Stimulated activated CD8-positive, alpha-beta memory T cell treated with anti-CD3 and anti-CD28 coated beads, Interleukin-7, amount 100 ng/mL, for 24 hours (primary cell): ENCODE data around the gene MMP11.

Experiments
- DNase-seq: peaks from one replicate; pipeline ENCODE4 v3.0.0-alpha.2; 2020; ENCODE audit warnings: low read depth

The MMP11 gene

DNA sequence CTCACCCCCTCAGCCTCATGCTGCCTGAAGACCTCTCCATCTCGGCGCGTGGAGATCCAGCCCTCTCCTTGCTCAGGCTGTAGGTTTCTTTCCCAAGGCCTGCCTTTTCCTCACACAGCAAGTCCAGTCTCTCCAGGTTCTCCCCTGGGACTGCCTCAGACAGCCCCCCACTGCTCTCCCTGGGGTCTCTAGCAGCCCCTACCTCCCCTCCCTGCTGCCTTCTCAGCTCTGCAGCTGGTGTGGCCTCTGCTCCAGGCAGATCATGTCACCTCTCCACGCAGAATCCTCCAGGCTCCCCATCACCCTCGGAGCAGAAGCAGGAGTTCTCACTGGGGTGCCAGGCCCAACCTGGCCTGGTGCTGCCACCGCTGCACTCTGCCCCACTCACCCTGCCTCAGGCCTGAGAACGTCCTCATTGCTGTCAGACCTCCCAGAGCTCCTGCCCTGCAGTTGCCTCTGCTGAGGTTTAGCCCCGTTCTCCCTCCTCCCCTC is 29.3 kb downstream of the MMP11 start:
- DNase-seq: no peak

DNA sequence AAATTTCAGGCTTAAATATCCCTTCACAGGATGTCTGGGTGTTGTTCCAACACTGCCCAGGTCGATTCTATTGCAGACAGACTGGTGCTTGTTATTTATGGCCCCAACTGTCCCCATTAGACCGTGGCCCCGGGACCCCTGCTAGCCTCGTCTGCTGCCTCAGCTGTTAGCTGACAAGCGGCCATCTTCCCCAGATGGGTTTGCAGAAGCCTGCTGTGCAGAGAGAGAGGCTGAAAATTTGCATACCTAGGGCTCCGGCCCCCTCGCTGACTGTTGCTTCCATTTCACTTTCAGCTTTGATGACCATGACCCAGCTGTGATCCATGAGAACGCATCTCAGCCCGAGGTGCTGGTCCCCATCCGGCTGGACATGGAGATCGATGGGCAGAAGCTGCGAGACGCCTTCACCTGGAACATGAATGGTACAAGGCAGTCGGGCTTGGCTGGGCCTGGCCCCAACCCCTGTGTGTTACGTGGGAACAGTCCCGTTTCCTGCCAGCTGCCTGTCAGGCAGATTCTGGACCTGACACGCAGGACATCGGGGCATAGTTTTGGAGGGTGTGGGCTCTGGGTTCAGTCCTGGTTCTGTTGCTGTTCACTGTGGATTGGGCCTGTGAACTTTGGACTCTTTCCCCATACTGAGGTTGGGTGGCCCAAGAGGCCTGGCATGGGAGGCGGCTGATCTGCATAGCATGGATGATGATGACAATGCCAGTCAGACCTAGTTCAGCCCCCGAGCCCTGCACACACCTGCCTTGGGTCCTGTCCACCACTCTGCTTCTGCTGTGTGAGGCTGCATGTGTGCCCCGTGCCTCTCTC is 30.6 kb downstream of the MMP11 start:
- no peak for DNase-seq

DNA sequence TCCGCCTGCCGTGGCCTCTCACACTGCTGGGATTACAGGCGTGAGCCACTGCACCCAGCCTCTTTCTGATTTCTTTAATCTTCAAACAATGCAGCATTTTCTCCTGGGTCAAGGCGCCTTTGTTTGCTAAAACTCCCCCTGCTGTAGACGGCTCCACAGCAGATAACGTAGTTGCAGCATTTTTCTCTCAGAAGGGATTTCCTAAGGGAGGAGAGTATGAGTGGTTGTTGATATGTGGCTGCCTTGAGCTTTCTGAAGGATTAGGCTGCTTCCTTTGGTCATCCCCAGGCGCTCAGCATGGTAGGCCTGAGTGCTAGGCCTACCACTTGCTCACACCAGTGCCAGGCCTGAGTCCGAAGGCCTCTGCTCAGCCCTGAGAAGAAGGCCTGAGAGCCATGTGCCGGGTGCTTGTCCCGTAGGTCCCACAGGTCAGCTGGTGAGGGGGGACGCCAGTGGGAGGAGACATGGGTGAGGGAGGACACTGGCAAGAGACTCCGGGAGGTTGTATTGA is 32.2 kb downstream of the MMP11 start:
- no peak for DNase-seq

GRCh38 chr22:23806837-23807236 is 34.2 kb downstream of the MMP11 start:
- no peak for DNase-seq

DNA sequence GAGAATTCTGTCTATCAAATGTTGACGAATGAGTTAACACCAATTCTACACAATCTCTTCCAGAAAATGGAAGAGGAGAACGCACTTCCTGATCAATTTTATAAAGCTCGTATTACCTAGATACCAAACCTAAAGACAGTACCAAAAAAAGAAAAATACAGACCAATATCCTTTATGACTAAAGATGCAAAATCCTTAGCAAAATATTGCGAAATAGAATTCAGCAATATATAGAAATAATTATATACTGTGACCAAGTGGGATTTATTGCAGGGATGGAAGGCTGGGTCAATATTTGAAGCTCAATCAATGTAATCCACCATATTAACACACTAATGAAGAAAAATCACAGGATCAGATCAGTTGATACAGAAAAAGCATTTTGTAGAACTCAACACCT is 39.7 kb downstream of the MMP11 start:
- DNase-seq: no peak

- no peak for DNase-seq
Observed at GRCh38 chr22:23815541-23816155, 43.0 kb downstream of the MMP11 start.

- DNase-seq: no peak
Observed at GRCh38 chr22:23816156-23816976, 43.7 kb downstream of the MMP11 start.

- no peak for DNase-seq
Observed at GRCh38 chr22:23817146-23817545, 44.5 kb downstream of the MMP11 start.

DNA sequence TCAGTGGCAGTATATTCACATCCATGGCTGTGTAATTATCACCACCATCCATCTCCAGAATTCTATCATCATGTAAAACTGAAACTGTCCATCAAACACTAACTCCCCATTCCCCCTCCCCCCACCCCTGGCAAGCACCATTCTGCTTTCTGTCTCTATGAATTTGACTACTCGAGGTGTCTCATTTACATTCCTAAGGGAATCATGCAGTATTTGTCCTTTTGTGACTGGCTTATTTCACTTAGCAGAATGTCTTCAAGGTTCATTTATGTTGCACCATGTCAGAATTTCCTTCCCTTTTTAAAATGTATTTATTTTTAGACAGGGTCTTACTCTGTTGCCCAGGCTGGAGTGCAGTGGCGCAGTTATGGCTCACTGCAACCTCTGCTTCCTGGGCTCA is 45.9 kb downstream of the MMP11 start:
- no peak for DNase-seq

- DNase-seq: no peak
Observed at GRCh38 chr22:23820748-23821211, 48.1 kb downstream of the MMP11 start.

- no peak for DNase-seq
Observed at GRCh38 chr22:23822101-23822671, 49.5 kb downstream of the MMP11 start.

DNA sequence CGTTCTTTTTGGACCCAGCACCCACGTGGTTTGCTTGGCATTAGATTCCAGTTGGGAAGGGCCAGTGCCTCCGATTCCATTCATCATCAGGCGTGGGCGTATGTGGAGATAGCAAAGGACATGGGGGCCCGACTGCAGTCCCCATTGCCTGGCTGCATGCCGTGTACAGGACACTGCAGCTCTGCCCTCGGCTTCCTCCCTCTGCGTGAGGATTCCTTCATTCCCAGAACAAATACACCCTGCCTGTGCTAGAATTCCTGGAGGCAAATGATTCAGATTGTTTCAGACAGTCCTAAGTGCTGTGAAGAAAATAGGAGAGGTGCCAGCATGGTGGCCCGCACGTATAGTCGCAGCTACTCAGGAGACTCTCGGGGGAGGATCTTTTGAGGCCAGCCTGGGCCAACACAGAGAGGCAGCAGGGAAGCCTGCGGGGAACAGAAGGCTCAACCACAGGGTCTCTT is 50.7 kb downstream of the MMP11 start:
- no peak for DNase-seq

- no peak for DNase-seq
Observed at GRCh38 chr22:23824476-23825245, 52.0 kb downstream of the MMP11 start.

GRCh38 chr22:23825246-23825905 is 52.7 kb downstream of the MMP11 start:
- DNase-seq: no peak

GRCh38 chr22:23826510-23827350 is 54.1 kb downstream of the MMP11 start:
- DNase-seq: no peak

- no peak for DNase-seq
Observed at GRCh38 chr22:23827351-23827995, 54.8 kb downstream of the MMP11 start.

DNA sequence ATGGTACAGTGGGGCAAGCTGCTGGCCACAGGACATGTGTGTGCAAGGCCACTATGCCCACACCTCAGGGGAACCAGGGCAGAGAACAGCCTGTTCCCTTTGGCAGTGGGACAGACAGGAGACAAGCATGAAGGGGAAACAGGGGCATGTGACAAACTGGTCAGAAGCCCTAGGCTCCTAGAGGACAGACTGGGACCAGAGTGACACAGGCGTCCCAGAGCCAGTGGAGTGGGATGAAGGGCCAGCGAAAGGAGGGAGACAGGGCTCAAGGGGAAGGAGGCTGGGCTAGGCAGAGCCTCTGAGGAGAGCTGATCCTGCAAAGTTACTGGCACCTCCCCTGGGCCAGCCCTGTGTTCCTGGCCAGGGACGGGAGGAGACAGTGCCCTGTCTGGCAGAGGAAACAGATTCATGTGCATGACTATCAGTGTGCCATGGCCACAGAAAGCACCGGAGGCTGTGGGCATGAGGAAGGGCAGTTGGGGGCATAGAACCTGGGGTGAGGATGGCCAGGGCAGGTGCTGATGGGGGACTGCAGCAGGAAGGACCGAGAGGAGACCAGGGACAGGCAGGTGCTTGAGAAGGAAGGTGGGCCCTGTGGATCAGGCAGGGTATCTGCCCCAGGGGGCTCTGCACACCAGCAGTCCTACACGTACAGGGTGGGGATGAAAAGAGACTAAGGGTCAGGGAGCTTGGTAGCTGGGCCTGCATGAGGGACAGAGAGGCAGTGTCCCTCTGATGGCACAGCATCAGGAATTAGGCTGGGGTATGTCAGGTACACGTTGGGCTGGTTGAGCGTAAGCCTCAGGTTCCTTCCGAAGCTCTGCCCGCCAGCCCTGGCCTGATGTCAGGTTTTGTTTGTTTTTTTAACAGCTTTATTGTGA is 56.4 kb downstream of the MMP11 start:
- no peak for DNase-seq

- no peak for DNase-seq
Observed at GRCh38 chr22:23829845-23830372, 57.3 kb downstream of the MMP11 start.
